A673 (cell line): ENCODE measurements around the gene RASAL2. TPM values are rescaled to one million over a fixed set of nuclear protein-coding genes. Genes with fewer than 3 reads are reported as not detected.

Experiments used
- BruUV-seq: library from RNA; stranded (reverse); fragments of 400-500 nt; replicated peaks from 2 replicates; lab custom pipeline; 2021; lab: Mats Ljungman, UMichigan
- CTCF ChIA-PET: fragments of 300-600 bp; sonication (Branson Sonifier 250); formaldehyde crosslinking; loops from one replicate; lab custom pipeline; 2022; ENCODE audit warnings: antibody characterized with exemption; lab: Charles Lee
- POLR2A ChIA-PET: fragments of 300-600 bp; sonication (Branson Sonifier 250); formaldehyde crosslinking; loops from one replicate; lab custom pipeline; 2022; ENCODE audit warnings: antibody characterized with exemption; ENCODE audit not compliant: low non-redundant PET; lab: Charles Lee
- DNase-seq: peaks from one replicate; pipeline ENCODE4 v3.0.0-alpha.2; 2015; ENCODE audit warnings: low spot score
- H3K27ac ChIP-seq: fragments of 200-600 bp; sonication (generic); 2 replicates; pipeline ENCODE4 v1.5.1; 2016; ENCODE audit warnings: mixed run types, low read depth, mild to moderate bottlenecking, mixed read lengths, antibody characterized with exemption, low read length; ENCODE audit not compliant: poor library complexity, severe bottlenecking
- H3K27me3 ChIP-seq: fragments of 200-600 bp; sonication (generic); replicated peaks from 2 replicates; pipeline ENCODE4 v1.6.1; 2017; ENCODE audit warnings: mixed run types, low read depth, mild to moderate bottlenecking, mixed read lengths, antibody characterized with exemption, low read length; ENCODE audit not compliant: insufficient read depth, poor library complexity
- H3K36me3 ChIP-seq: fragments of 200-600 bp; sonication (generic); 2 replicates; pipeline ENCODE4 v1.6.1; 2016; ENCODE audit warnings: mixed run types, mild to moderate bottlenecking, mixed read lengths, antibody characterized with exemption, low read length; ENCODE audit not compliant: insufficient read depth, poor library complexity, severe bottlenecking
- H3K4me1 ChIP-seq: fragments of 200-600 bp; sonication (generic); 2 replicates; pipeline ENCODE4 v1.6.1; 2017; ENCODE audit warnings: mixed run types, mild to moderate bottlenecking, mixed read lengths, antibody characterized with exemption, low read length; ENCODE audit not compliant: insufficient read depth, poor library complexity, severe bottlenecking
- H3K4me3 ChIP-seq: fragments of 200-600 bp; sonication (generic); 2 replicates; pipeline ENCODE4 v1.5.1; 2016; ENCODE audit warnings: low read depth, mixed run types, mild to moderate bottlenecking, mixed read lengths, low read length; ENCODE audit not compliant: poor library complexity, severe bottlenecking
- H3K9me3 ChIP-seq: fragments of 200-600 bp; sonication (generic); 2 replicates; pipeline ENCODE4 v1.6.1; 2016; ENCODE audit warnings: mixed run types, low read depth, mild to moderate bottlenecking, mixed read lengths, antibody characterized with exemption, low read length; ENCODE audit not compliant: poor library complexity, severe bottlenecking
- CTCF ChIP-seq: fragments of 300-800, 200-600 bp; sonication (generic); conservative IDR thresholded peaks from 2 replicates; pipeline ENCODE4 v1.5.1; 2017; ENCODE audit warnings: low read depth, mild to moderate bottlenecking, antibody characterized with exemption, low read length, moderate library complexity, mixed read lengths
- EZH2 ChIP-seq: fragments of 200-600 bp; sonication (generic); IDR thresholded peaks from 2 replicates; pipeline ENCODE4 v1.6.1; 2017; ENCODE audit warnings: borderline replicate concordance, low read depth, mild to moderate bottlenecking, mixed read lengths, antibody characterized with exemption, low read length; ENCODE audit not compliant: poor library complexity, severe bottlenecking
- intact Hi-C: fragments of 100-400 bp; cut with micrococcal nuclease; formaldehyde crosslinking; loops from one replicate; pipeline ENCODE4 v1.10.0; 2022; ENCODE audit not compliant: unreplicated experiment
- total RNA-seq: library from RNA; stranded (reverse); gene quantifications from 2 replicates; pipeline ENCODE4 v1.2.3, GENCODE V29; 2021

Gene RASAL2
- total RNA-seq, 1 experiment from 2014 or later = 8.3 TPM

GRCh38 chr1:178518894-178519293 lies 425.0 kb downstream of the RASAL2 start:
- Histone ChIP-seq H3K36me3 (no peaks in the 10 kb centered on the region), H3K4me3 (no peak overlapping the region), H3K4me1 (no peaks in the 10 kb centered on the region), H3K27me3 (no peaks in the 10 kb centered on the region), H3K27ac (no peak overlapping the region), H3K9me3 (no peaks in the 10 kb centered on the region)
- BruUV-seq = no TSS peak
- no peak for TF ChIP-seq CTCF
- TF ChIP-seq EZH2 = no peak
- intact Hi-C loops = no loop called here
- POLR2A ChIA-PET = no interaction called here
- DNase-seq = no peak
- CTCF ChIA-PET = no interaction called here

- no peak for TF ChIP-seq EZH2
- TF ChIP-seq CTCF = no peak
- CTCF ChIA-PET = no interaction called here
- DNase-seq = no peak
- Histone ChIP-seq H3K27me3 (no peaks in the 10 kb centered on the region), H3K27ac (no peak overlapping the region), H3K4me3 (no peak overlapping the region), H3K4me1 (no peaks in the 10 kb centered on the region), H3K36me3 (no peaks in the 10 kb centered on the region), H3K9me3 (no peaks in the 10 kb centered on the region)
- POLR2A ChIA-PET = interaction anchor here (0.6 kb wide), 1 partner anchor 411 kb away, joined by 3 read pairs; no protein-coding TSS in a partner anchor
- intact Hi-C loops = no loop called here
- no TSS peak for BruUV-seq
Observed at GRCh38 chr1:178520803-178521202, 426.9 kb downstream of the RASAL2 start.

- H3K27ac ChIP-seq = no peak overlapping the region
- H3K4me1 ChIP-seq = no peaks in the 10 kb centered on the region
- no peak for DNase-seq
- ChIA-PET CTCF (no interaction called here), POLR2A (no interaction called here)
- H3K9me3 ChIP-seq = no peaks in the 10 kb centered on the region
- intact Hi-C loops = no loop called here
- no peaks in the 10 kb centered on the region for H3K36me3 ChIP-seq
- no peak for TF ChIP-seq EZH2
- TF ChIP-seq CTCF = no peak
- no peaks in the 10 kb centered on the region for H3K27me3 ChIP-seq
- no peak overlapping the region for H3K4me3 ChIP-seq
- BruUV-seq = no TSS peak
Observed at GRCh38 chr1:178521241-178521640, 427.3 kb downstream of the RASAL2 start.
